Tongue (tissue), 2 donors: ENCODE results near the gene GOLGA6A. TPM values are rescaled to one million over a fixed set of nuclear protein-coding genes. Genes with fewer than 3 reads are reported as not detected.
"Not testable (repeated sequence)": the region's sequence is repeated elsewhere in the genome, so short reads cannot be mapped to it uniquely, and the experiment has no call there.

Experiments used
- DNase-seq: peaks from one replicate; pipeline ENCODE4 v3.0.0-alpha.2; 2015
- total RNA-seq: library from RNA; depleted of rRNA; stranded (reverse); fragments of >200 nt; gene quantifications from one replicate; pipeline ENCODE4 v1.2.3, GENCODE V29; 2014

Gene GOLGA6A
- total RNA-seq, 1 donor from 2014 or later, result not detected

- DNase-seq, result not testable (repeated sequence)
These were observed 29.8 kb downstream of the GOLGA6A start for GRCh38 chr15:74052271-74053260.

GRCh38 chr15:74050556-74051234 lies 31.7 kb downstream of the GOLGA6A start:
- DNase-seq, result no peak

GRCh38 chr15:74050127-74050526 lies 32.2 kb downstream of the GOLGA6A start:
- DNase-seq, result no peak

GRCh38 chr15:74046275-74046674 lies 36.1 kb downstream of the GOLGA6A start:
- no peak for DNase-seq

- DNase-seq, result no peak
These were observed 36.6 kb downstream of the GOLGA6A start for GRCh38 chr15:74045636-74046274.

GRCh38 chr15:74045184-74045583 lies 37.2 kb downstream of the GOLGA6A start:
- DNase-seq, result no peak

- no peak for DNase-seq
These were observed 37.9 kb downstream of the GOLGA6A start for GRCh38 chr15:74044267-74045110.

GRCh38 chr15:74043425-74044266 lies 38.7 kb downstream of the GOLGA6A start:
- no peak for DNase-seq

- DNase-seq, result no peak
These were observed 39.5 kb downstream of the GOLGA6A start for GRCh38 chr15:74042603-74043424.

GRCh38 chr15:74041777-74042435 lies 40.4 kb downstream of the GOLGA6A start:
- DNase-seq, result no peak

GRCh38 chr15:74041311-74041756 lies 41.0 kb downstream of the GOLGA6A start:
- DNase-seq, result peak; percentile 47

GRCh38 chr15:74040109-74040850 lies 42.1 kb downstream of the GOLGA6A start:
- DNase-seq, result peak; percentile 66

- no peak for DNase-seq
These were observed 42.7 kb downstream of the GOLGA6A start for GRCh38 chr15:74039656-74040010.

GRCh38 chr15:74038707-74039655 lies 43.4 kb downstream of the GOLGA6A start:
- DNase-seq, result no peak

GRCh38 chr15:74037171-74038117 lies 44.9 kb downstream of the GOLGA6A start:
- no peak for DNase-seq
